Stimulated activated CD8-positive, alpha-beta memory T cell treated with anti-CD3 and anti-CD28 coated beads, Interleukin-4, amount 100 ng/mL, for 1 hour (primary cell): ENCODE measurements around the gene NXPH3.
"Not testable (repeated sequence)": the region's sequence is repeated elsewhere in the genome, so short reads cannot be mapped to it uniquely, and the experiment has no call there.

Experiments used
- DNase-seq, 2 donors: peaks; one replicate each; pipeline ENCODE4 v3.0.0-alpha.2; 2020; ENCODE audit warnings: low read depth in 2 of 2, low spot score in 1 of 2

NXPH3 gene

GRCh38 chr17:49575679-49576087, at the start of gene NXPH3:
Gene NXPH3 (plus strand): TSS chr17:49575871. CDS start chr17:49576220, 349 bp downstream.
- DNase-seq: peak in 1 of 2 donors; percentile 23

- DNase-seq: no peak
Observed at GRCh38 chr17:49527927-49528651, 47.6 kb upstream of the NXPH3 start.

DNA sequence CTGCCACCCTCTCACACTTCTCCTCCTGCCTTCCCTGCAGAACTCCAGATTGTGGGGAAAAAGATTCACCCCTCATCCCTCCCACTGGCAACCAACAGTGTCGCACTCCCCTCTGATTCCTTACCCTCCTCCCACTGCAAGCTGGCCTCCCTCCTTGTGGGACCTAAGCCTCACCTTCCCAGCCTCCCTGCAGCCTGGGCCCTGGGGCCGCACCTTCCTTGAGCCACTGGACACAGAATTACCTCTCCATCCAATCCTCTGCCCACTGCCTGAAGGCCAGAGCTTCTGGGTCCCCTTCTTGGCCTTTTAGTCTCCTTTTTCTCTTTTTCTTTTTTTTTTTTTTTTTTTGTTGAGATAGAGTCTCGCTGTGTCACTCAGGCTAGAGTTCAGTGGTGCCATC, 46.7 kb upstream of the NXPH3 start:
- DNase-seq: no peak

DNA sequence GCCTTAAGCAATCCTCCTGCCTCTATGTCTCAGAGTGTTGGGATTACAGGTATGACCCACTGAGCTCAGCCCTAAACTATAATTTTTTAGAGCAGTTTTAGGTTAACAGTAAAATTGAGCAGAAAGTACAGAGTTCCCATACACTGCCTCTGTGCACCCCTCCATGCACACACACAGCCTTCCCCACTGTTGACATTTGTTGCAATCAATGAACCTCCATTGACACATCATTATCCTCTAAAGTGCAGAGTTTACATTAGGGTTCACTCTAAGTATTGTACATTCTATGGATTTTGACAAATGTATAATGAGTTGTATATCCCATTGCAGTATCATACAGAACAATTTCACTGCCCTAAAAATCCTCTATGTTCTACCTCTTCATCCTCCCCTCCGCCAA, 45.6 kb upstream of the NXPH3 start:
- no peak for DNase-seq

- no peak for DNase-seq
Observed at GRCh38 chr17:49543860-49544259, 31.8 kb upstream of the NXPH3 start.

DNA sequence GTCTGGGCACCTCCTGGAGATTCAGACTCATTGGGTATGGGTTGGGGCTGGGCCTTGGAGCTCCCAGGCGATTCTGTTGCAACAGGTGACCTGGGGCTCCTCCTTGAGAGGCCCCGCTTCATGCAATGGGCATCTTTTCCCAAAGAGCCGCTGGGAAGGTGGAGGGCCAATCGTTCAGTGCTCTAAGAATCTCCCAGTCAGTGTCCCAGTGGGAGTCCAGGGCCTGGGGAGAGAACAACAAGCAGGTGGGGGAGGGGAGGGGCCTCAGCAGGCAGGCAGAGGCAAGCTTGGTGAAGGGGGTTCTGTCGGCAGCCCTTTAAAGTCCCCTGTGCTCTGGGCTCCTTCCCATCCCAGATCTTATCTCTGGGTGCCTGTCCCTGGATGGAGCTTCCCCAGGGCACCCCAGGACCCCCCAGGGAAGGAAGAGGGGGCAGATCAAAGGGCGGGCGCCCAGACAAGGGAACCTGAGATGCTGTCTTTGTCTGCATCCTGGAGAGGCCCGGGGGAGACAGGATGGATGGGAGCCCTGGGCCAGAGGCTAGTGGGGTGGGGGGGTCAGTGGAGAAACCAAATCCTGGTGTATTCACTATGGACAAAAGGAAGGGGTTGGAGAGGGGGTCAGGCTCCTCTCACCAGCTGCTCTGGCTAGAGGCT, 30.5 kb upstream of the NXPH3 start:
- no peak for DNase-seq

GRCh38 chr17:49545806-49546545, 29.7 kb upstream of the NXPH3 start:
- no peak for DNase-seq

GRCh38 chr17:49546546-49547535, 28.8 kb upstream of the NXPH3 start:
- no peak for DNase-seq

DNA sequence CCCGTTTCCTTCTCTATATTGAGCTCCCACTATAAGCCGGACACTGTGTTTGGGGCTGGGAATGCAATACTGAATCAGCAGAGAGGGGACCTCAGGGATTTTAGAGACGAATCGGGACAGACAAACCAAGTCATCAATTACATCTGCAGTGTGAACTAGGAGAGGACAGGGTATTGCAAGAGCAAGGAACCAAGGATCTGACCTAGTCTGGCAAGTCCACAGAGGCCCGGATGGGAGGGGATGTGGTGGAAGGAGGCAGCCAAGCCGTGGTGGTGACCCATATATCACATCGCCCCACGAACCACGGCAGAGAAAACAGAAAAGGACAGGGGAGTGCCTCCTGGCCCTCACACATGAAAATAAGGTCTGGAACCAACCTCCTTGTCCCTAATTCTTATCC, 28.1 kb upstream of the NXPH3 start:
- DNase-seq: no peak

GRCh38 chr17:49548051-49548505, 27.6 kb upstream of the NXPH3 start:
- no peak for DNase-seq

DNA sequence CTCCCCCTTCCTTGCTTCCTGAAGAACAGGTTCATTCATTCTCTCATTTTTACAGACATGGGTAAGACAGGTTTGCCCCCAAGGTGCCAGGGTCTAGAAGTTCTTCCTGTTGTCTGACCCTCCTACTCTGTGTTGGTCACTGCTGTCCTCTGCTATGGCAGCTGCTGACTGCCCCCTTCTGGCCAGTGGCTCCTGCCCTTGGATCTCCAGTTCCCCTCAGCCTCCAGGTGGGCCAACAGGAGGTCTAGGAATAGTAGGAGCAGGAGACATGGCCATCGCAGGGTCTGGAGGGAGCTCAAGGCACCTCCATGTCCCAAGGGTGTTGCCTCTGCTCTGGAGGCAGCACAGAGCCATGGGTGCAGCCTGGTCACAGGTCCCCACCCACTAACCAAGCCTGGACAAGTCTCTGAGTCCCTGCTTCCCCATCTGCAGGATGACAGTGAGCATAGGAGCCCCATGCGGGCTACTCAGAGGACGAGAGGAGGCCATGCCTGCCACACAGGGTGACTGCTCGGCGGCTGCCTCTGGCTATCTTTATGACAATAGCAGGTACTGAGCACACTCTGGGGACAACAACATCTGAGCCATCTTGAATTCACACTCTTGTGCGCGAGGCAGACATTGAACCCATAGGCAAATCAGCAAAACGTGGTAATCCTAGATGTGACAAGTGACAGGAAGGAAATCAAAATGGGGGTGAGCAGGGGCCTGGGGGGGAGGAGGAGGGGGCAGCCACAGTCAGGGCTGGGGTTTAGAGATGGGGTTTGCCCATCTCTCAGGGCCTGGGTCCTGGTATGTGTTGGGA, 27.0 kb upstream of the NXPH3 start:
- no peak for DNase-seq

GRCh38 chr17:49549311-49549605, 26.4 kb upstream of the NXPH3 start:
- DNase-seq: no peak

DNA sequence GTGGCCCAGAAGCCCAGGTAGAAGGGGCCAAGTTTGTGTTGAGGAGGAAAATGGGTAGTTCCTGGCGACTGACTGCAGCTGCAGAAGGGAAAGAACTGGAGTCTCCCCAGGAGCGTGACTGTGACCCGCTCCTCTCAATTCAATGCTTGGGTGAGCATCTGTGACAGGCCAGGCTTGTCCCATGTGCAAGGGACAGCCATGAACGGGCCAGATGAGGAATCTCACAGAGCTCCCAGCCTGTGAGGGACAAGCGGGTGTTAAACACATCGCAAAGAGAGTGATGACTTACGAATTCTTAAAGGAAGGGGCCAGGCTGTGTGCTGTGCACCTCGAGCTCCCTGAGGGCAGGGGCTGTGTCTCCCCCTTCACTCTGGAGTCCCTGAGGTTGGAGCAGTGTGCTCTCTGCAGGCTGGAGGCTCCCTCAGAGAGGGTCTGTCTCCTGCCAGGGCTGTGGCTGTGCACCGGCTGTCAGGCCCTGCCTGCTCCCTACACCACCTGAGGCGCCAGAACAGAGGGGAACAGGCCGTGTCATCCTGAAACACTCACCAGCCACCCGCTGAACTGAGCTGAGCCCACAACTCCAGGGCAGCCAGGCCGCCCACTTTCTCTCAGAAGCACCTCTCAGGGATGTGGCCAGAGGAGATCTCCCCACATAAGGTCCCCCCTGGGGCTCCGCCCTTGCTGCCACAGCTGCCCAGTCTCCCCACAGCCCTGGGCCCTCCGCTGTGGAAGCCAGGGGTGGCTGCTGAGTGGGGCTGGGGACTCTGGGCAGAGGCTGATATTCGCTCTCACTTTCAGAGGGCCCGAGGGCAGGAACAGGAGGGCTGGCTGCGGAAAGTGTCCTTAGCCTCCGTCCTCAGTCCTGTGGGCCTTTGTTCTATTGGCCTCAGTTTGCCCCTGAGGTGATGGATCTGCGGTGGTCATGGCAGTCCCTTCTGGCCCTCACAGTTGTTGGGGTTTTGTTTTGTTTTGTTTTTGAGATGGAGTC, 25.7 kb upstream of the NXPH3 start:
- DNase-seq: no peak

GRCh38 chr17:49550764-49551163, 24.9 kb upstream of the NXPH3 start:
- DNase-seq: not testable (repeated sequence)

- no peak for DNase-seq
Observed at GRCh38 chr17:49551221-49552069, 24.2 kb upstream of the NXPH3 start.

- no peak for DNase-seq
Observed at GRCh38 chr17:49552070-49552751, 23.5 kb upstream of the NXPH3 start.

DNA sequence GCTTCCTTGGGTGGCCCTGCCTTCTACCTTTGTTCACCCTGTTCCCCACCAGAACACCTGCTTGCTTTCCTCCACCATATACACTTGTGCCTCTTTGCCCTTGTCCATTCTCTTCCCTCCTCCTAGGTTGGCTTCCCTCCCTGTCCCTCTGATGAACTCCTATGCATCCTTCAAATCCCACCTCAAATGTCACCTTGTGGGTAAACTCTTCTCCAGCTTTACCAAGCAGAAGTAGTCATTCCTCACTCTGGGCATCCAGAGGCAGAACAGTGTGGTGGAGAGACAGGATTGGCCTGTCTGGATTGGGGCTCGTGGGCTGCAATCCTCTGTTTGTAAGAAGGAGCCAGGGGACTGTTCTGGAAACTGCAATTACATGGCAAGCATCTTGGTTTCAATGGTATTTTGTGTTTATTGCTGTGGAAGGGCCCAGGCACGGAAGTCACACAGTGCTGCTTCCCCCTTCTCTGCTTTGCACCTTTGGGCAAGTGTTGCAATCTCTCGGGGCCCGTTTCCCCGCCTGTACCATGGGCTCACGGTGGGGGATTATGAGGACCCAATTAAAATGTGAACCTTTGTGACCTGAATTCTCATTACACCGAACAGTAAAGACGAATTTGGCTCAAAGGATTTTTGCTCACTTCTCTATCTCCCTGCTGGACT, 21.9 kb upstream of the NXPH3 start:
- DNase-seq: no peak
